Measurements from ENCODE around the gene SLC26A4.
"Not testable (repeated sequence)": the region's sequence is repeated elsewhere in the genome, so short reads cannot be mapped to it uniquely, and the experiment has no call there.

SLC26A4 gene

GRCh38 chr7:107660381-107661080 lies at the start of gene SLC26A4:
Gene SLC26A4, plus strand, starts transcription at chr7:107660828. Its CDS starts 814 bp downstream, at chr7:107661642.
- peak; percentile 2 for DNase-seq

- DNase-seq = no peak
These were observed 47.2 kb upstream of the SLC26A4 start for GRCh38 chr7:107613439-107613838.

GRCh38 chr7:107613948-107614347 lies 46.7 kb upstream of the SLC26A4 start:
- DNase-seq = no peak

GRCh38 chr7:107614425-107614824 lies 46.2 kb upstream of the SLC26A4 start:
- no peak for DNase-seq

GRCh38 chr7:107615910-107616680 lies 44.5 kb upstream of the SLC26A4 start:
- DNase-seq = no peak

GRCh38 chr7:107622429-107622828 lies 38.2 kb upstream of the SLC26A4 start:
- DNase-seq = no peak

- no peak for DNase-seq
These were observed 37.7 kb upstream of the SLC26A4 start for GRCh38 chr7:107622894-107623293.

GRCh38 chr7:107627002-107627401 lies 33.6 kb upstream of the SLC26A4 start:
- DNase-seq = no peak

- no peak for DNase-seq
These were observed 32.1 kb upstream of the SLC26A4 start for GRCh38 chr7:107628461-107629064.

GRCh38 chr7:107630342-107630741 lies 30.3 kb upstream of the SLC26A4 start:
- no peak for DNase-seq

GRCh38 chr7:107631588-107632491 lies 28.8 kb upstream of the SLC26A4 start:
- no peak for DNase-seq

GRCh38 chr7:107632492-107632865 lies 28.1 kb upstream of the SLC26A4 start:
- no peak for DNase-seq

GRCh38 chr7:107638594-107638993 lies 22.0 kb upstream of the SLC26A4 start:
- no peak for DNase-seq

- not testable (repeated sequence) for DNase-seq
These were observed 21.6 kb upstream of the SLC26A4 start for GRCh38 chr7:107639070-107639469.

GRCh38 chr7:107641676-107642075 lies 19.0 kb upstream of the SLC26A4 start:
- no peak for DNase-seq

GRCh38 chr7:107642501-107642900 lies 18.1 kb upstream of the SLC26A4 start:
- DNase-seq = no peak

- DNase-seq = no peak
These were observed 17.2 kb upstream of the SLC26A4 start for GRCh38 chr7:107643407-107643806.

- no peak for DNase-seq
These were observed 16.7 kb upstream of the SLC26A4 start for GRCh38 chr7:107643938-107644308.

GRCh38 chr7:107644309-107644974 lies 16.2 kb upstream of the SLC26A4 start:
- no peak for DNase-seq

GRCh38 chr7:107652642-107653041 lies 8.0 kb upstream of the SLC26A4 start:
- no peak for DNase-seq

- no peak for DNase-seq
These were observed 2.2 kb upstream of the SLC26A4 start for GRCh38 chr7:107658467-107658866.

- no peak for DNase-seq
These were observed 962 bp upstream of the SLC26A4 start for GRCh38 chr7:107659666-107660065.
